IMR-90 (cell line): ENCODE results near the gene PPARG. TPM values are rescaled to one million over a fixed set of nuclear protein-coding genes. Genes with fewer than 3 reads are reported as not detected.

ENCODE experiments used
- ATAC-seq: fragments of 200-7000 bp; cut with Tn5 transposase; 2 replicates; pipeline ENCODE4 v1.9.1; 2020; ENCODE audit warnings: low read depth, mild to moderate bottlenecking, moderate library complexity
- BruUV-seq: library from RNA; stranded (reverse); fragments of 400-500 nt; replicated peaks from 2 replicates; lab custom pipeline; 2021; lab: Mats Ljungman, UMichigan
- CTCF ChIA-PET: fragments of 300-600 bp; formaldehyde crosslinking; extraction: SDS; loops from one replicate; lab custom pipeline; 2021; ENCODE audit warnings: antibody characterized with exemption; lab: Yijun Ruan, JAX
- POLR2A ChIA-PET: fragments of 300-600 bp; sonication (Branson Sonifier 250); formaldehyde crosslinking; loops from one replicate; lab custom pipeline; 2022; ENCODE audit warnings: antibody characterized with exemption; ENCODE audit not compliant: unreplicated experiment; lab: Charles Lee
- DNase-seq: peaks from one replicate; pipeline ENCODE4 v3.0.0; 2013
- H2AFZ ChIP-seq: replicated peaks from 2 replicates; pipeline ENCODE3; 2013; ENCODE audit warnings: low read length, mild to moderate bottlenecking; ENCODE audit not compliant: poor library complexity
- H2AK5ac ChIP-seq: 2 replicates; pipeline ENCODE4 v1.6.1; 2013; ENCODE audit warnings: low read depth, low read length, inconsistent platforms
- H2AK9ac ChIP-seq: replicated peaks from 2 replicates; pipeline ENCODE3; 2013; ENCODE audit warnings: mild to moderate bottlenecking, low read depth, low read length, moderate library complexity; ENCODE audit not compliant: poor library complexity
- H2BK120ac ChIP-seq: 2 replicates; pipeline ENCODE4 v1.6.1; 2013; ENCODE audit warnings: low read depth, low read length, inconsistent platforms
- H2BK15ac ChIP-seq: 3 replicates; pipeline ENCODE4 v1.6.1; 2013; ENCODE audit warnings: low read depth, low read length, inconsistent platforms
- H2BK20ac ChIP-seq: 2 replicates; pipeline ENCODE4 v1.6.1; 2013; ENCODE audit warnings: low read depth, mild to moderate bottlenecking, inconsistent platforms, low read length, moderate library complexity
- H2BK5ac ChIP-seq: 2 replicates; pipeline ENCODE4 v1.6.1; 2013; ENCODE audit warnings: mild to moderate bottlenecking, low read depth, low read length, inconsistent platforms; ENCODE audit not compliant: poor library complexity, severe bottlenecking
- H3K14ac ChIP-seq: replicated peaks from 2 replicates; pipeline ENCODE4 v1.6.1; 2013; ENCODE audit warnings: low read depth, low read length, inconsistent platforms
- H3K18ac ChIP-seq: 2 replicates; pipeline ENCODE4 v1.6.1; 2013; ENCODE audit warnings: low read depth, low read length, control low read depth
- H3K23ac ChIP-seq: 2 replicates; pipeline ENCODE4 v1.6.1; 2013; ENCODE audit warnings: low read depth, low read length, inconsistent platforms
- H3K27ac ChIP-seq: 2 replicates; pipeline ENCODE4 v1.5.1; 2013; ENCODE audit warnings: mild to moderate bottlenecking, control low read depth, low read length; ENCODE audit not compliant: insufficient read depth
- H3K27me3 ChIP-seq: 2 replicates; pipeline ENCODE4 v1.6.1; 2013; ENCODE audit warnings: low read length; ENCODE audit not compliant: control insufficient read depth, insufficient read depth
- H3K36me3 ChIP-seq: 2 replicates; pipeline ENCODE4 v1.6.1; 2013; ENCODE audit warnings: low read length, mixed read lengths; ENCODE audit not compliant: control insufficient read depth, insufficient read depth
- H3K4ac ChIP-seq: 2 replicates; pipeline ENCODE4 v1.6.1; 2013; ENCODE audit warnings: low read depth, low read length, inconsistent platforms
- H3K4me1 ChIP-seq: 2 replicates; pipeline ENCODE4 v1.6.1; 2013; ENCODE audit warnings: low read length, mixed read lengths; ENCODE audit not compliant: control insufficient read depth, insufficient read depth
- H3K4me2 ChIP-seq: 2 replicates; pipeline ENCODE4 v1.6.1; 2013; ENCODE audit warnings: low read depth, mild to moderate bottlenecking, control low read depth, low read length, moderate library complexity
- H3K4me3 ChIP-seq: 2 replicates; pipeline ENCODE4 v1.5.1; 2013; ENCODE audit warnings: low read depth, mild to moderate bottlenecking, control low read depth, low read length, moderate library complexity; ENCODE audit not compliant: insufficient read depth
- H3K56ac ChIP-seq: 2 replicates; pipeline ENCODE4 v1.6.1; 2013; ENCODE audit warnings: low read length, inconsistent platforms; ENCODE audit not compliant: insufficient read depth; ENCODE audit errors: extremely low read depth
- H3K79me1 ChIP-seq, 2 experiments: 2 replicates each; pipeline ENCODE4 v1.6.1; 2013; ENCODE audit warnings: low read length in 2 of 2, inconsistent platforms in 1 of 2, low read depth in 1 of 2
- H3K9ac ChIP-seq: 2 replicates; pipeline ENCODE4 v1.6.1; 2013; ENCODE audit warnings: low read depth, low read length, control low read depth
- H3K9me1 ChIP-seq: 2 replicates; pipeline ENCODE4 v1.6.1; 2013; ENCODE audit warnings: low read length, inconsistent platforms; ENCODE audit not compliant: insufficient read depth
- H3K9me3 ChIP-seq: 2 replicates; pipeline ENCODE4 v1.6.1; 2013; ENCODE audit warnings: low read length; ENCODE audit not compliant: control insufficient read depth, insufficient read depth
- H4K20me1 ChIP-seq: 2 replicates; pipeline ENCODE4 v1.6.1; 2013; ENCODE audit warnings: low read length, inconsistent platforms; ENCODE audit not compliant: insufficient read depth
- H4K5ac ChIP-seq: 2 replicates; pipeline ENCODE4 v1.6.1; 2013; ENCODE audit warnings: mild to moderate bottlenecking, low read depth, low read length, control low read depth
- H4K8ac ChIP-seq, 2 experiments: 2 replicates each; pipeline ENCODE4 v1.6.1; 2013; ENCODE audit warnings: low read depth in 2 of 2, low read length in 2 of 2, control low read depth in 1 of 2, inconsistent platforms in 1 of 2
- H4K91ac ChIP-seq: 2 replicates; pipeline ENCODE4 v1.6.1; 2013; ENCODE audit warnings: low read depth, low read length, inconsistent platforms; ENCODE audit not compliant: insufficient read depth
- BHLHE40 ChIP-seq: fragments of 150-350 bp; IDR thresholded peaks from 2 replicates; pipeline ENCODE4 v1.6.1; 2016; ENCODE audit warnings: mild to moderate bottlenecking, low read depth, low read length
- ELK1 ChIP-seq: fragments of 150-350 bp; IDR thresholded peaks from 2 replicates; pipeline ENCODE4 v1.6.1; 2016; ENCODE audit warnings: low read depth, mild to moderate bottlenecking, low read length, moderate library complexity, borderline replicate concordance
- MAZ ChIP-seq: IDR thresholded peaks from 2 replicates; pipeline ENCODE4 v1.6.1; 2012; ENCODE audit warnings: low read depth, mild to moderate bottlenecking, low read length, improper control_type of control experiment, moderate library complexity, borderline replicate concordance
- POLR2A ChIP-seq: IDR thresholded peaks from 2 replicates; pipeline ENCODE4 v1.6.1; 2012; ENCODE audit warnings: mild to moderate bottlenecking, low read depth, low read length
- SMC3 ChIP-seq: fragments of 150-350 bp; IDR thresholded peaks from 2 replicates; pipeline ENCODE4 v1.6.1; 2016; ENCODE audit warnings: low read depth, mild to moderate bottlenecking, antibody characterized with exemption, low read length, moderate library complexity
- USF2 ChIP-seq: fragments of 150-350 bp; IDR thresholded peaks from 2 replicates; pipeline ENCODE4 v1.6.1; 2017; ENCODE audit warnings: mild to moderate bottlenecking, antibody characterized with exemption, low read length, low read depth
- WGBS, 2 experiments: methylation state at CpG; one replicate each; pipeline versions ENCODE4 v1.1.5 to v1.1.7; 2013; ENCODE audit warnings: missing lambda C conversion rate in 2 of 2; ENCODE audit not compliant: insufficient read length in 1 of 2; ENCODE audit errors: extremely low coverage in 2 of 2; 5-methylcytosine and 5-hydroxymethylcytosine counted together
- dilution Hi-C: fragments of 300-500 bp; cut with HindIII; formaldehyde crosslinking; loops from one replicate; pipeline ENCODE4 v1.14.3; 2018; ENCODE audit warnings: low sequenced_read_pairs; ENCODE audit not compliant: unreplicated experiment
- in situ Hi-C: fragments of 300-500 bp; cut with MboI; formaldehyde crosslinking; loops from 3 replicates; pipeline ENCODE4 v1.14.3; 2019; ENCODE audit warnings: low sequenced_read_pairs, inconsistent platforms, mixed read lengths
- intact Hi-C: fragments of 100-400 bp; cut with micrococcal nuclease; formaldehyde crosslinking; loops from 2 replicates; pipeline ENCODE4 v1.10.0; 2022
- polyA plus RNA-seq, 3 experiments: library from polyadenylated mRNA; depleted of rRNA; stranded (reverse); fragments of >200 nt; gene quantifications; 2 replicates each; pipeline ENCODE4 v1.2.3, GENCODE V29; 2012; ENCODE audit warnings: low replicate concordance in 1 of 3
- total RNA-seq: library from RNA; depleted of rRNA; stranded (reverse); fragments of >200 nt; gene quantifications from 2 replicates; pipeline ENCODE4 v1.2.3, GENCODE V29; 2012
- TF ChIP-seq, protein P1 (sequence below): conservative IDR thresholded peaks from 2 replicates; pipeline ENCODE4 v1.5.1; 2012; ENCODE audit warnings: mild to moderate bottlenecking, low read depth, low read length, improper control_type of control experiment

The PPARG gene
- total and polyA plus RNA-seq, 2 of the 4 experiments (the other 2 are of a cell fraction) = 11.2 to 23.8 TPM

- intact Hi-C loops = no loop called here
- H4K91ac ChIP-seq = no peak overlapping the region
- POLR2A ChIA-PET = no interaction called here
- no peak overlapping the region for H2BK120ac ChIP-seq
- no peak overlapping the region for H3K27ac ChIP-seq
- H2BK15ac ChIP-seq = no peak overlapping the region
- no peaks in the 10 kb centered on the region for H3K79me1 ChIP-seq
- no peak overlapping the region for H3K23ac ChIP-seq
- H3K4me2 ChIP-seq = no peak overlapping the region
- peaks cover 3% of the 10 kb centered on the region for H3K9me3 ChIP-seq
- ATAC-seq (no peak), DNase-seq (no peak)
- 71 to 100% methylated on average over 1 of the region's 2 CpGs for WGBS, 2 experiments
- H3K4me1 ChIP-seq = peaks cover 2% of the 10 kb centered on the region; the same call in 1 of the 2 replicates
- H3K56ac ChIP-seq = no peak overlapping the region
- no peak overlapping the region for H4K8ac ChIP-seq
- TF ChIP-seq, protein P1, sequence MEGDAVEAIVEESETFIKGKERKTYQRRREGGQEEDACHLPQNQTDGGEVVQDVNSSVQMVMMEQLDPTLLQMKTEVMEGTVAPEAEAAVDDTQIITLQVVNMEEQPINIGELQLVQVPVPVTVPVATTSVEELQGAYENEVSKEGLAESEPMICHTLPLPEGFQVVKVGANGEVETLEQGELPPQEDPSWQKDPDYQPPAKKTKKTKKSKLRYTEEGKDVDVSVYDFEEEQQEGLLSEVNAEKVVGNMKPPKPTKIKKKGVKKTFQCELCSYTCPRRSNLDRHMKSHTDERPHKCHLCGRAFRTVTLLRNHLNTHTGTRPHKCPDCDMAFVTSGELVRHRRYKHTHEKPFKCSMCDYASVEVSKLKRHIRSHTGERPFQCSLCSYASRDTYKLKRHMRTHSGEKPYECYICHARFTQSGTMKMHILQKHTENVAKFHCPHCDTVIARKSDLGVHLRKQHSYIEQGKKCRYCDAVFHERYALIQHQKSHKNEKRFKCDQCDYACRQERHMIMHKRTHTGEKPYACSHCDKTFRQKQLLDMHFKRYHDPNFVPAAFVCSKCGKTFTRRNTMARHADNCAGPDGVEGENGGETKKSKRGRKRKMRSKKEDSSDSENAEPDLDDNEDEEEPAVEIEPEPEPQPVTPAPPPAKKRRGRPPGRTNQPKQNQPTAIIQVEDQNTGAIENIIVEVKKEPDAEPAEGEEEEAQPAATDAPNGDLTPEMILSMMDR = no peak
- TF ChIP-seq USF2 (no peak), POLR2A (no peak), BHLHE40 (no peak), SMC3 (no peak), MAZ (no peak), ELK1 (no peak)
- H3K14ac ChIP-seq = no peak overlapping the region
- H4K5ac ChIP-seq = no peak overlapping the region
- no peaks in the 10 kb centered on the region for H4K20me1 ChIP-seq
- dilution Hi-C loops = no loop called here
- no peaks in the 10 kb centered on the region for H3K36me3 ChIP-seq
- no peak overlapping the region for H3K4me3 ChIP-seq
- peaks cover 10% of the 10 kb centered on the region for H3K27me3 ChIP-seq
- no peak overlapping the region for H2AFZ ChIP-seq
- H2BK5ac ChIP-seq = no peak overlapping the region
- H2BK20ac ChIP-seq = no peak overlapping the region
- H3K4ac ChIP-seq = no peak overlapping the region
- no peak overlapping the region for H3K9ac ChIP-seq
- in situ Hi-C loops = no loop called here
- CTCF ChIA-PET = no interaction called here
- no peak overlapping the region for H3K18ac ChIP-seq
- no peak overlapping the region for H2AK9ac ChIP-seq
- no peak overlapping the region for H2AK5ac ChIP-seq
- no peaks in the 10 kb centered on the region for H3K9me1 ChIP-seq
- no TSS peak for BruUV-seq
These were observed 46.1 kb upstream of the PPARG start for GRCh38 chr3:12242772-12243171.
